HepG2 (cell line): Measurements from ENCODE around the gene PBOV1.

Experiments
- CEBPZ ChIP-seq: IDR thresholded peaks from 2 replicates; pipeline ENCODE4 v1.6.1; 2012; ENCODE audit warnings: low read length, improper control_type of control experiment
- CTCF ChIP-seq: sonication (generic); formaldehyde crosslinking; IDR thresholded peaks from 2 replicates; pipeline ENCODE4 v1.5.0; 2020; ENCODE audit warnings: mild to moderate bottlenecking, missing genetic modification reagents, moderate library complexity
- DZIP1 ChIP-seq: sonication (generic); formaldehyde crosslinking; IDR thresholded peaks from 2 replicates; pipeline ENCODE4 v1.5.0; 2020; ENCODE audit warnings: mild to moderate bottlenecking, missing genetic modification reagents
- FOXM1 ChIP-seq: sonication (generic); formaldehyde crosslinking; IDR thresholded peaks from 2 replicates; pipeline ENCODE4 v1.5.0; 2020; ENCODE audit warnings: missing genetic modification reagents
- HOXA7 ChIP-seq: sonication (generic); formaldehyde crosslinking; IDR thresholded peaks from 2 replicates; pipeline ENCODE4 v1.8.1; 2022; ENCODE audit warnings: mild to moderate bottlenecking, missing genetic modification reagents, moderate library complexity
- NR2C2 ChIP-seq: sonication (generic); formaldehyde crosslinking; IDR thresholded peaks from 2 replicates; pipeline ENCODE4 v1.4.0; 2020; ENCODE audit warnings: missing genetic modification reagents, mild to moderate bottlenecking, moderate library complexity, borderline replicate concordance
- POLR2A ChIP-seq, 2 experiments: IDR thresholded peaks; 2 replicates each; pipeline ENCODE4 v1.6.1; 2011; ENCODE audit warnings: low read depth in 2 of 2, low read length in 2 of 2, mild to moderate bottlenecking in 1 of 2, moderate library complexity in 1 of 2; ENCODE audit not compliant: insufficient read depth in 1 of 2
- POLR2AphosphoS5 ChIP-seq: IDR thresholded peaks from 2 replicates; pipeline ENCODE4 v1.6.1; 2012; ENCODE audit warnings: low read depth, low read length
- ZNF138 ChIP-seq: sonication (generic); formaldehyde crosslinking; IDR thresholded peaks from 2 replicates; pipeline ENCODE4 v1.5.0; 2020; ENCODE audit warnings: mild to moderate bottlenecking, low read depth, missing genetic modification reagents
- ZNF530 ChIP-seq: sonication (generic); formaldehyde crosslinking; IDR thresholded peaks from 2 replicates; pipeline ENCODE4 v1.5.0; 2020; ENCODE audit warnings: low read depth, mild to moderate bottlenecking, missing genetic modification reagents
- ZNF720 ChIP-seq: sonication (generic); formaldehyde crosslinking; IDR thresholded peaks from 2 replicates; pipeline ENCODE4 v1.4.0; 2020; ENCODE audit warnings: missing genetic modification reagents
- ZNF792 ChIP-seq: IDR thresholded peaks from 2 replicates; pipeline ENCODE4 v1.6.1; 2016

GRCh38 chr6:138196122-138196738 lies 22.1 kb downstream of the PBOV1 start:
- TF ChIP-seq ZNF138 (CRISPR knock-in tag) (no peak), CTCF (CRISPR knock-in tag) (no peak), CEBPZ (no peak), ZNF720 (CRISPR knock-in tag) (no peak), NR2C2 (CRISPR knock-in tag) (no peak), POLR2AphosphoS5 (no peak), FOXM1 (CRISPR knock-in tag) (no peak), DZIP1 (no peak), ZNF792 (CRISPR knock-in tag) (no peak), POLR2A (IDR thresholded peaks at IDR 0.05; ENCODE audit: insufficient read depth in 1 of 2, low read depth in 2 of 2, low read length in 2 of 2) (no peak), ZNF530 (CRISPR knock-in tag) (no peak), HOXA7 (CRISPR knock-in tag) (no peak)
